Measurements from ENCODE around the gene TAPBP.

DNA sequence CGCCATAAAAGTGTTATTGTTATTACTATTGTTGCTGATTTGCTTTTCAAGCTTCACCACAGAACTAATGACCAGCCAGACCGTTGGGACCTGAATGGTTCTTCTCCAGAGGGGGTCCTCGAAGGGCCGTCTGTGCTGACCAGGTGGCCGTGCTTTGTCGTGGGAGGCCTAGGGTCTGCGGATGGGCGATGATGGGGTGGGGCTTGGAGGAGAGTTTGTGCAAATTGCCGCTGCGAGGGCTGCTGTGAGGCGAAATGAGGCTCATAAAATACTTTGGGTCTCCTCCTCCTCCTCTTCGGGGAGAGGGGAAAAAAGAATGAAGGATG lies 9.7 kb upstream of the TAPBP start:
- TF ChIP-seq TCF7L2 (IDR thresholded peaks at IDR 0.05; ENCODE audit: low read depth, low read length) (no peak), POLR2AphosphoS5 (IDR thresholded peaks at IDR 0.05; ENCODE audit: control insufficient read depth, insufficient read depth, low read depth, low read length) (no peak), EZH2 (IDR thresholded peaks at IDR 0.05; ENCODE audit: borderline replicate concordance, low read depth, low read length) (no peak)
- TF ChIP-seq, protein P1, sequence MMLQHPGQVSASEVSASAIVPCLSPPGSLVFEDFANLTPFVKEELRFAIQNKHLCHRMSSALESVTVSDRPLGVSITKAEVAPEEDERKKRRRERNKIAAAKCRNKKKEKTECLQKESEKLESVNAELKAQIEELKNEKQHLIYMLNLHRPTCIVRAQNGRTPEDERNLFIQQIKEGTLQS (IDR thresholded peaks at IDR 0.05): no peak
- TF ChIP-seq, protein P1 (CRISPR knock-in tag; conservative IDR thresholded peaks at IDR 0.05): no peak
- TF ChIP-seq, protein P2, sequence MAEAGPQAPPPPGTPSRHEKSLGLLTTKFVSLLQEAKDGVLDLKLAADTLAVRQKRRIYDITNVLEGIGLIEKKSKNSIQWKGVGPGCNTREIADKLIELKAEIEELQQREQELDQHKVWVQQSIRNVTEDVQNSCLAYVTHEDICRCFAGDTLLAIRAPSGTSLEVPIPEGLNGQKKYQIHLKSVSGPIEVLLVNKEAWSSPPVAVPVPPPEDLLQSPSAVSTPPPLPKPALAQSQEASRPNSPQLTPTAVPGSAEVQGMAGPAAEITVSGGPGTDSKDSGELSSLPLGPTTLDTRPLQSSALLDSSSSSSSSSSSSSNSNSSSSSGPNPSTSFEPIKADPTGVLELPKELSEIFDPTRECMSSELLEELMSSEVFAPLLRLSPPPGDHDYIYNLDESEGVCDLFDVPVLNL (CRISPR knock-in tag; IDR thresholded peaks at IDR 0.05; ENCODE audit: low read depth): no peak
- TF ChIP-seq, protein P3, sequence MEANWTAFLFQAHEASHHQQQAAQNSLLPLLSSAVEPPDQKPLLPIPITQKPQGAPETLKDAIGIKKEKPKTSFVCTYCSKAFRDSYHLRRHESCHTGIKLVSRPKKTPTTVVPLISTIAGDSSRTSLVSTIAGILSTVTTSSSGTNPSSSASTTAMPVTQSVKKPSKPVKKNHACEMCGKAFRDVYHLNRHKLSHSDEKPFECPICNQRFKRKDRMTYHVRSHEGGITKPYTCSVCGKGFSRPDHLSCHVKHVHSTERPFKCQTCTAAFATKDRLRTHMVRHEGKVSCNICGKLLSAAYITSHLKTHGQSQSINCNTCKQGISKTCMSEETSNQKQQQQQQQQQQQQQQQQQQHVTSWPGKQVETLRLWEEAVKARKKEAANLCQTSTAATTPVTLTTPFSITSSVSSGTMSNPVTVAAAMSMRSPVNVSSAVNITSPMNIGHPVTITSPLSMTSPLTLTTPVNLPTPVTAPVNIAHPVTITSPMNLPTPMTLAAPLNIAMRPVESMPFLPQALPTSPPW (CRISPR knock-in tag; IDR thresholded peaks at IDR 0.05): no peak
- TF ChIP-seq, protein P4, sequence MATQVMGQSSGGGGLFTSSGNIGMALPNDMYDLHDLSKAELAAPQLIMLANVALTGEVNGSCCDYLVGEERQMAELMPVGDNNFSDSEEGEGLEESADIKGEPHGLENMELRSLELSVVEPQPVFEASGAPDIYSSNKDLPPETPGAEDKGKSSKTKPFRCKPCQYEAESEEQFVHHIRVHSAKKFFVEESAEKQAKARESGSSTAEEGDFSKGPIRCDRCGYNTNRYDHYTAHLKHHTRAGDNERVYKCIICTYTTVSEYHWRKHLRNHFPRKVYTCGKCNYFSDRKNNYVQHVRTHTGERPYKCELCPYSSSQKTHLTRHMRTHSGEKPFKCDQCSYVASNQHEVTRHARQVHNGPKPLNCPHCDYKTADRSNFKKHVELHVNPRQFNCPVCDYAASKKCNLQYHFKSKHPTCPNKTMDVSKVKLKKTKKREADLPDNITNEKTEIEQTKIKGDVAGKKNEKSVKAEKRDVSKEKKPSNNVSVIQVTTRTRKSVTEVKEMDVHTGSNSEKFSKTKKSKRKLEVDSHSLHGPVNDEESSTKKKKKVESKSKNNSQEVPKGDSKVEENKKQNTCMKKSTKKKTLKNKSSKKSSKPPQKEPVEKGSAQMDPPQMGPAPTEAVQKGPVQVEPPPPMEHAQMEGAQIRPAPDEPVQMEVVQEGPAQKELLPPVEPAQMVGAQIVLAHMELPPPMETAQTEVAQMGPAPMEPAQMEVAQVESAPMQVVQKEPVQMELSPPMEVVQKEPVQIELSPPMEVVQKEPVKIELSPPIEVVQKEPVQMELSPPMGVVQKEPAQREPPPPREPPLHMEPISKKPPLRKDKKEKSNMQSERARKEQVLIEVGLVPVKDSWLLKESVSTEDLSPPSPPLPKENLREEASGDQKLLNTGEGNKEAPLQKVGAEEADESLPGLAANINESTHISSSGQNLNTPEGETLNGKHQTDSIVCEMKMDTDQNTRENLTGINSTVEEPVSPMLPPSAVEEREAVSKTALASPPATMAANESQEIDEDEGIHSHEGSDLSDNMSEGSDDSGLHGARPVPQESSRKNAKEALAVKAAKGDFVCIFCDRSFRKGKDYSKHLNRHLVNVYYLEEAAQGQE (IDR thresholded peaks at IDR 0.05; ENCODE audit: borderline replicate concordance): no peak
- TF ChIP-seq, protein P4 (CRISPR knock-in tag; IDR thresholded peaks at IDR 0.05; ENCODE audit: low read depth): no peak

All from K562 (cell line).